HG03457 (cell line): ENCODE measurements around the gene PTHLH.

Experiments
- ATAC-seq: cut with Tn5 transposase; IDR thresholded peaks from one replicate; pipeline ENCODE4 v1.9.1; 2021; ENCODE audit warnings: moderate number of reproducible peaks; ENCODE audit not compliant: unreplicated experiment

Gene PTHLH

GRCh38 chr12:27940756-27941402, 31.7 kb downstream of the PTHLH start:
- ATAC-seq: no peak

- ATAC-seq: no peak
These were observed 32.3 kb downstream of the PTHLH start for GRCh38 chr12:27940245-27940644.

- ATAC-seq: no peak
These were observed 34.8 kb downstream of the PTHLH start for GRCh38 chr12:27937768-27938167.

GRCh38 chr12:27936196-27936595, 36.3 kb downstream of the PTHLH start:
- no peak for ATAC-seq

GRCh38 chr12:27934276-27934675, 38.3 kb downstream of the PTHLH start:
- ATAC-seq: no peak

- no peak for ATAC-seq
These were observed 41.1 kb downstream of the PTHLH start for GRCh38 chr12:27931390-27931789.

GRCh38 chr12:27927347-27927746, 45.2 kb downstream of the PTHLH start:
- no peak for ATAC-seq

- no peak for ATAC-seq
These were observed 48.0 kb downstream of the PTHLH start for GRCh38 chr12:27924350-27925135.

GRCh38 chr12:27922531-27923139, 49.9 kb downstream of the PTHLH start:
- no peak for ATAC-seq

- ATAC-seq: no peak
These were observed 52.8 kb downstream of the PTHLH start for GRCh38 chr12:27919671-27920235.

- no peak for ATAC-seq
These were observed 57.0 kb downstream of the PTHLH start for GRCh38 chr12:27915536-27915935.

GRCh38 chr12:27915021-27915420, 57.5 kb downstream of the PTHLH start:
- ATAC-seq: no peak

- ATAC-seq: no peak
These were observed 58.4 kb downstream of the PTHLH start for GRCh38 chr12:27913999-27914614.

- ATAC-seq: no peak
These were observed 61.1 kb downstream of the PTHLH start for GRCh38 chr12:27911397-27911796.
